Progenitor cell of endocrine pancreas (in vitro differentiated cells): ENCODE measurements around the gene AP1M2. TPM values are rescaled to one million over a fixed set of nuclear protein-coding genes. Genes with fewer than 3 reads are reported as not detected.
A peak's percentile ranks its signal among the peaks of the same experiment; 100 is the strongest.

Source experiments
- DNase-seq: peaks from one replicate; pipeline ENCODE4 v3.0.0; 2021; ENCODE audit warnings: low spot score; ENCODE audit not compliant: unreplicated experiment
- H3K27ac Mint-ChIP-seq: 2 replicates; pipeline ENCODE4 v1.8.0; 2021; ENCODE audit warnings: mild to moderate bottlenecking, moderate library complexity, mixed read lengths
- H3K27me3 Mint-ChIP-seq: 2 replicates; pipeline ENCODE4 v1.8.0; 2021; ENCODE audit warnings: mixed read lengths
- H3K36me3 Mint-ChIP-seq: 2 replicates; pipeline ENCODE4 v1.8.0; 2022; ENCODE audit warnings: mixed read lengths; ENCODE audit not compliant: insufficient read depth
- H3K4me1 Mint-ChIP-seq: 2 replicates; pipeline ENCODE4 v1.8.0; 2021; ENCODE audit warnings: low read depth, mixed read lengths
- H3K4me3 Mint-ChIP-seq: 2 replicates; pipeline ENCODE4 v1.8.0; 2021; ENCODE audit warnings: low read depth, mild to moderate bottlenecking, moderate library complexity, mixed read lengths
- H3K9me3 Mint-ChIP-seq: 2 replicates; pipeline ENCODE4 v1.8.0; 2021; ENCODE audit warnings: low read depth, mixed read lengths
- total RNA-seq: library from RNA; stranded (reverse); gene quantifications from 2 replicates; pipeline ENCODE4 v1.2.1, GENCODE V29; 2021
- TF ChIP-seq, protein P1 (sequence below): fragments of 200-600 bp; sonication (generic); IDR thresholded peaks from one replicate; pipeline ENCODE4 v1.5.0; 2021; ENCODE audit warnings: antibody characterized with exemption, mild to moderate bottlenecking; ENCODE audit not compliant: unreplicated experiment

The AP1M2 gene
- total RNA-seq, 1 donor from 2014 or later, result 110 TPM

DNA sequence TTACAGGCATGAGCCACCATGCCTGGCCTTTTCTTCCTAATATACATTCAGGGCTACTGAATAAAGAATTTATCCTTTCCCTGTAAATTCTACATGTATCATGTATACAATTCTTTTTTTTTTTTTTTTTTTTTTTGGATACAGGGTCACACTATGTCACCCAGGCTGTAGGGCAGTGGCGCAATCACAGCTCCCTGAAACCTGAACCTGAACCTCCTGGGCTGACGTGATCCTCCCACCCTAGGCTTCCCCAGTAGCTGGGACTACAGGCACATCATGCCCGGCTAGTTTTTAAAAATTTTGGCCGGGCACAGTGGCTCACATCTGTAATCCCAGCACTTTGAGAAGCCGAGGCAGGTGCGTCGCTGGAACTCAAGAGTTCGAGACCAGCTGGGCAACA, 31.7 kb upstream of the AP1M2 start:
- Mint-ChIP-seq H3K27me3 (no peaks in the 10 kb centered on the region), H3K27ac (no peak overlapping the region), H3K36me3 (no peaks in the 10 kb centered on the region), H3K9me3 (no peaks in the 10 kb centered on the region), H3K4me1 (peaks cover 6% of the 10 kb centered on the region), H3K4me3 (no peak overlapping the region)
- no peak for DNase-seq
- TF ChIP-seq, protein P1, sequence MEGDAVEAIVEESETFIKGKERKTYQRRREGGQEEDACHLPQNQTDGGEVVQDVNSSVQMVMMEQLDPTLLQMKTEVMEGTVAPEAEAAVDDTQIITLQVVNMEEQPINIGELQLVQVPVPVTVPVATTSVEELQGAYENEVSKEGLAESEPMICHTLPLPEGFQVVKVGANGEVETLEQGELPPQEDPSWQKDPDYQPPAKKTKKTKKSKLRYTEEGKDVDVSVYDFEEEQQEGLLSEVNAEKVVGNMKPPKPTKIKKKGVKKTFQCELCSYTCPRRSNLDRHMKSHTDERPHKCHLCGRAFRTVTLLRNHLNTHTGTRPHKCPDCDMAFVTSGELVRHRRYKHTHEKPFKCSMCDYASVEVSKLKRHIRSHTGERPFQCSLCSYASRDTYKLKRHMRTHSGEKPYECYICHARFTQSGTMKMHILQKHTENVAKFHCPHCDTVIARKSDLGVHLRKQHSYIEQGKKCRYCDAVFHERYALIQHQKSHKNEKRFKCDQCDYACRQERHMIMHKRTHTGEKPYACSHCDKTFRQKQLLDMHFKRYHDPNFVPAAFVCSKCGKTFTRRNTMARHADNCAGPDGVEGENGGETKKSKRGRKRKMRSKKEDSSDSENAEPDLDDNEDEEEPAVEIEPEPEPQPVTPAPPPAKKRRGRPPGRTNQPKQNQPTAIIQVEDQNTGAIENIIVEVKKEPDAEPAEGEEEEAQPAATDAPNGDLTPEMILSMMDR, result no peak

DNA sequence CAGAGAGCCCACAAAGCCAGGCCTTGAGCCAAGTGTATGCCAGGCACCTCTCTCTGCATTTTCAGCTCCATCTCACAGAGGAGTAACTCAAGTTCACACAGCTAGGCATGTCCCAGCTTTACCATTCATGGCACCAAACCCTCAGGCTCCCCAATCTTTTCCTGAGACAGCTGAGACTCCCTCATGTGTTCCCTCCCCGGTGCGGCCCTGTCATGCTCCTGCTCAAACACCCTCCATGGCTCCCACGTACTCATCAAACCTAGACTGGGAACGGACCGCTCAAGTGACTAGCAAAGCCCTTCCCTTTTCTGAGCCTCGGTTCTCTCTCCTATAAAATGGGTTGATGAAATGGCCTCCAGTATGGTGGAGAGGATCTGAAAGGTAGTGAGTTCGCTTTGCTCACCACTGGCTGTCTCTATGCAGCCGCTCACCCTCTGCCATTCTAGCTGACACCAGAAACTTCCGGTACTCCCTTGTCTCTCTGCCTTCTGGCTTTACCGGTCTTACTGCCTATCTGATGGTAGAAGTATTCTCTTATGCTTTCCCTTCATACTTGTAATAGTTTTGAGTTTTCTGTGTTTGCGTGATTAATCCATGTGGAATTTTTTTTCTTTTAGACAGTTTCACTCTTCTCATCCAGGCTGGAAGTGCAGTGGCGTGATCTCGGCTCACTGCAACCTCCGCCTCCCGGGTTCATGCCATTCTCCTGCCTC, 30.5 kb upstream of the AP1M2 start:
- no peak overlapping the region for H3K4me3 Mint-ChIP-seq
- no peaks in the 10 kb centered on the region for H3K9me3 Mint-ChIP-seq
- H3K27me3 Mint-ChIP-seq, result no peaks in the 10 kb centered on the region
- TF ChIP-seq, protein P1, result no peak
- DNase-seq, result no peak
- H3K27ac Mint-ChIP-seq, result peak overlapping the region; percentile 66
- peaks cover 6% of the 10 kb centered on the region for H3K4me1 Mint-ChIP-seq
- H3K36me3 Mint-ChIP-seq, result no peaks in the 10 kb centered on the region

DNA sequence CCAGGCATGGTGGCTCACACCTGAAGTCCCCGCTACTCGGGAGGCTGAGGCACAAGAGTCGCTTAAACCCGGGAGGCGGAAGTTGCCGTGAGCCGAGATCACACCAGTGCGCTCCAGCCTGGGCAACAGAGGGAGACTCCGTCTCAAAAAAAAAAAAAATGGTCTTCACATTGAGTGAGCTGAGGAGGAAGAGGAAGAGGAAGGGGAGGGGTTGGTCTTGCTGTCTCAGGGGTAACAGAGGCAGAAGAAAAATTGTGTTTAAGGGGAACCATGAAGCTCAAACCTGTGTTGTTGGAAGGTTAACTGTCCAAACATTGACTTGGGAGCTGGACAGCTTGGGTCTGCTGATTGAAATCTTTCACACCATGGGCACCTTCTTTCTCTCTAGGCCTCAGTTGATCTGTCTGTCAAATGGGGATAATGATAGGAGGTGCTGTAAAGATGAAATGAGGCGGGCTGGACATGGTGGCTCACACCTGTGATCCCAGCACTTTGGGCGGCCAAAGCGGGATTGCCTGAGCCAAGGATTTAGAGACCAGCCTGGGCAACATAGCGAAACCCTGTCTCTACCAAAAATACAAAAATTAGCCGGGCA, 28.4 kb upstream of the AP1M2 start:
- Mint-ChIP-seq H3K36me3 (no peaks in the 10 kb centered on the region), H3K4me1 (peaks cover 3% of the 10 kb centered on the region), H3K27ac (peak overlapping the region; percentile 38), H3K9me3 (no peaks in the 10 kb centered on the region), H3K4me3 (no peak overlapping the region), H3K27me3 (no peaks in the 10 kb centered on the region)
- DNase-seq, result no peak
- TF ChIP-seq, protein P1, result no peak

DNA sequence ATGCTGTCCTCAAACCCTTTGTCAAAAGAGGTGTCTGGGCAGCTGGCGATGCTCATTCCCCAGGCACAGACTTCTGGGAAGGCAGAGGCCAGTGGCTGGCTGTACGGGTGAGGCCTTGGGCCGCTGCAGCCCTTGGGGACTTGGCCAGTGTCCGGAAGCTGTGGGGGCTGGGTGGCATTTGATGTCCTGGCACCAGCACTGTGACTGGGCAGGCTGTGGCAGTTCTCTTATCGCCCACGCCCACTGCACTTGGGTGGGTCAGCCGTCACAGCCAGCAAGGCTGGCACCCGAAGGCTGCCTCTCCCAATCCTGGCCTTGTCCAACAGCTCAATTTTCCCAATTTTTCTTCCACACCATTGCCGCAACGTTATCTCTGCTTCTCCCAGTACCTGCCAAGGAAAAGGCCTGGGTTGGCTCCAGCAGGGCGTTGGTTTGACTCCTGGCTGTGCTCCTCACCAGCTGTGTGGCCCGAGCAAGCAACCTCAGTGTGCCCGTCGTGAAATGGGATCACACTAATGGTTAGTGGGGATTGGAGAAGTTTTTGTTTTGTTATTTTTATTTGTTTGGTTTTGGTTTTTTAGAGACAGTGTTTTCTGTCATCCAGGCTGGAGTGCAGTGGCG, 25.5 kb upstream of the AP1M2 start:
- TF ChIP-seq, protein P1, result no peak
- DNase-seq, result no peak
- no peaks in the 10 kb centered on the region for H3K27me3 Mint-ChIP-seq

DNA sequence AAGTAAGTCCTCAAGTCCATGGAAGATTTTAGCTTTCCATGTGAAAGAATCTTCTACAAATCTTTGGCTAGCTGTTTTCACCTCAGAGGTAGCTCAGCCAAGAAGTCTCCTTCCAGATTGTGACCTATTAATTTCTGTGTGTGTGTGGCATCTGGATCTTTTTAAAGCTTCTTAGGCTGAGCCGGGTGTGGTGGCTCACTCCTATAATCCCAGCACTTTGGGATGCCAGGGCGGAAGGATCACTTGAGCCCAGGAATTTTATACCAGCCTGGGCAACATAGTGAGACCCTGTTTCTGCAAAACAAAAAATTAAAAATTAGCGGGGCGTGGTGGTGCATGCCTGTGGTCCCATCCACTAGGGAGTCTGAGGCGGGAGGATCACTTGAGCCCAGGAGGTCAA, 24.8 kb upstream of the AP1M2 start:
- no peaks in the 10 kb centered on the region for H3K27me3 Mint-ChIP-seq
- no peak overlapping the region for H3K4me3 Mint-ChIP-seq
- no peak for DNase-seq
- TF ChIP-seq, protein P1, result no peak
- no peak overlapping the region for H3K27ac Mint-ChIP-seq
- H3K9me3 Mint-ChIP-seq, result no peaks in the 10 kb centered on the region
- H3K4me1 Mint-ChIP-seq, result no peaks in the 10 kb centered on the region
- H3K36me3 Mint-ChIP-seq, result no peaks in the 10 kb centered on the region

More for the DNA sequence above, 25.5 kb upstream of the AP1M2 start:
- Mint-ChIP-seq H3K4me3 (no peak overlapping the region), H3K27ac (peak overlapping the region; percentile 64), H3K9me3 (no peaks in the 10 kb centered on the region), H3K36me3 (no peaks in the 10 kb centered on the region), H3K4me1 (peaks cover 2% of the 10 kb centered on the region)
